GM19452 (cell line): Measurements from ENCODE around the gene FPGS.

ENCODE experiments used
- ATAC-seq: cut with Tn5 transposase; IDR thresholded peaks from one replicate; pipeline ENCODE4 v1.9.1; 2021; ENCODE audit not compliant: unreplicated experiment

Gene FPGS

DNA sequence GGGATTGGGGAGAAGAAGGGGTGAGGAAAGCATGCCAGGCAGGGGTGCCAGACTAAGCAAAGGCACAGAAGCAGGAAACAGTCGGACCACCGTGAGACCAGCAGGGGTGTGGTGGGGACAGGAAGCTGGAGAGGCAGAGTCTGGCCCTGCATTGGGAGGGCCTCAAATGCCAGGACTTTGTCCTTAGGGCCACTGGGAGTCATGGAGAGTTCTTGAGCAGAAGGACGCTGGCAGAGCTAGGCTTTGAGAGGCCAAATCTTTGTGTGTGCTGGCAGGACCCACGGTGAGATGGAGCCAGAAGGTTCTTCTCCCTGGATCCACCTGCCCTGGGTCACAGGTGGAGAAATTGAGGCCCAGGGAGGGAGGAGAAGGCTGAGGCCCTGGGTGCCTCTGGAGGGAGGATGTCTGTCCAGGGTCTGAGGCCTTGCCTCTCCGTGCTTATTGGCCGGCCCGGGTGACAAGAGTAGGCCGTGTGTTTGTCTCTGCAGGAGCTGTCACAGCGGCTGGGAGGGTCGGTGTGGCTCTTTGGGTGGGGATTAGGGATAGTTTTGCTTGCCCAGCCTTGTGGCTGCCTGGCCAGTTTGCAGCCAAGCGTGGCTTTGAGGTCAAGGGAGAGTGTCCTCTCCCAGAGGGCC, 53.5 kb downstream of the FPGS start:
- ATAC-seq = no peak

GRCh38 chr9:127856729-127857116, 54.0 kb downstream of the FPGS start:
- ATAC-seq = no peak

DNA sequence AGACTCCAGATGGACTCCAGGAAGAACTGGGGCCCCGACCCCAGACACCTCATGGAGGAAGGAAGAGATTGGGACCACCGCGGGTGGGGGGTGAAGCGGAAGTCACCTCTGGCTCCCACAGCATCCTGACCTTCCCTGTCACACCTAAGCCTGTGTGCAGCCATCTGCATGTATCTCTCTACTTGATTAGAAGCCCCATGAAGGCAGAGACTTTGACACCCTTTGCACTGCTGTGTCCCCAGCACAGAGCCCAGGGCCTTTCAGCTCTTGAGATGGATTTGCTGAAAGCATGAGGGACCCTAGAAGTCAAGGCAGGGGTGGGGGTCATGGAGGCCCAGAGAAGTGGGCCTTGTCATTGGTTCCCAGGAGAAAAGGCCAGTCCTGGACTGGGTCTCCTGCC, 54.6 kb downstream of the FPGS start:
- ATAC-seq = no peak

DNA sequence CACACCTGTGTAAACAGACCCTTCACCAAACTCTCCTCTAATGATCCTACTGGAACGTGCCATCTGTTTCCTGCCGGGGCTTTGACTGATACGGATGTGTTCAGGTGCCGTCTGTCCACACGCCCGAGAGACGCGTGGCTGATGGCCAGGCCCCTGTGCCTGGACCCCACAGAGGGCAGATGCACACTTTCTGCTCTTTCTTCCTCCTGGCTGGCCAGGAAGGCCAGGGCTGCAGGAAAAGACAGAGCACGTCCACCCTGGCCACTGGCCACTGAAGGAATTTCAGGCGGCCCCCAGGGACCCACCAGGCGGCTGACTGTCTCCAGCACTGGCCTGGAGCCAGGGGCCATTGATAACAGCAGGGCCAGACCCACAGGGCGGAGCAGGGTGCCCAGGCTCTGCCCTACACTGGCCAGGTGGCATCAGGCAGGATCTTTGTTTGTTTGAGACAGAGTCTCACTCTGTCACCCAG, 55.4 kb downstream of the FPGS start:
- ATAC-seq = no peak

GRCh38 chr9:127860260-127860659, 57.6 kb downstream of the FPGS start:
- no peak for ATAC-seq

GRCh38 chr9:127860779-127861178, 58.1 kb downstream of the FPGS start:
- no peak for ATAC-seq

DNA sequence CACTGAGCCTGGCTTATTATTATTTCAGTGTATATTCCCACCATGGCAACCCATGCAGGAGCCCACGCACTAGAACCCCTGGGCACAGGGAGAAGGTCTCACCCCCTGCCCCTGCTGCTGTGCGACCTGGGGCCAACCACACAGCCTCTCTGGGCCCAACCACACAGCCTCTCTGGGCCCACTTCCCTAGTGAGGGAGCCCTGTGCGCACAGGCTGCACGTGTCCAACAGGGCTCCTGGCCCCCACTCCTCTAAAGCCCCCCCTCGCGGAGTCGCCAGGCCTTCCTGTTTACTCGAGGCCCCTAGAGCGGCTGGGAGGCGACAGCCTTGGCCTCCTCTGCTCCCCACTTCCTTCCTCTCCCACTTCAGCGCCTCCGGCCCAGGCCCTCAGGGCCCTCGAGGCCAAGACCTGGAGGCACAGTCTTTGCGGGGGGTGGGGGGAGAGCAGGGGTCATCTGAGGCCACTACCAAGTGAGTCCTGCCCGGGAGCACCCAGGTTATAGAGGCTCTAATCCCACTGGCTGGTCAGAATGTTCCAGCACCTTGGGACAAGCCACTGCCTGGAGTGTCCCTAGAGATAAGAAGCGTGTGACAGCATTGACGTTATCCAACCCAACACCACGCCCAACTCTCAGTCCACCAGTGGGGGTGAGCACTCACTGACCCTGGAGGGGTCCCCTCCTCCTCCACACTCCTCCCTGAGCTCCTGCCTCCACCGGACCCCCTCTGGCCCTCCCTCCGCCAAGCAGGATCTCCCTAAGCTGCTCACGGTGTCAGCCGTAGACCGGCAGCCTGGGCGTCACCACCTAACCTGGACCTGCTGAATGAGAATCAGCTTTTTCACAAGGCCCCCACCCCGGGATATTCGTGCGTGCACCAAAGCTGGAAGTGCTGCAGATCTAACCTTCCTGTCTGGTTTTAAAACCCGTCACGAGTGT, 59.7 kb downstream of the FPGS start:
- no peak for ATAC-seq

GRCh38 chr9:127863191-127863621, 60.5 kb downstream of the FPGS start:
- no peak for ATAC-seq
